ENCODE results near the gene PURB.

PURB gene

GRCh38 chr7:44898039-44898438 is 12.7 kb upstream of the PURB start:
- no peak for DNase-seq (ENCODE audit: low read depth, low spot score)
- no peak overlapping the region for H3K27ac ChIP-seq
- H3K36me3 ChIP-seq (ENCODE audit: insufficient read depth, low read length), result no peaks in the 10 kb centered on the region
- H3K4me3 ChIP-seq, result no peak overlapping the region
- no peaks in the 10 kb centered on the region for H3K9me3 ChIP-seq (ENCODE audit: low read depth, low read length)
- TF ChIP-seq FOXP2 (optimal IDR thresholded peaks at IDR 0.05; ENCODE audit: control extremely low read depth, extremely low read length, insufficient read depth) (no peak), POLR2AphosphoS5 (IDR thresholded peaks at IDR 0.05; ENCODE audit: borderline replicate concordance, low read depth, low read length) (no peak), EZH2 (IDR thresholded peaks at IDR 0.05) (no peak)
- no peak overlapping the region for H3K9ac ChIP-seq (ENCODE audit: insufficient read length)

- H3K9me3 ChIP-seq (ENCODE audit: low read depth, low read length), result no peaks in the 10 kb centered on the region
- H3K9ac ChIP-seq (ENCODE audit: insufficient read length), result no peak overlapping the region
- DNase-seq (ENCODE audit: low read depth, low spot score), result no peak
- no peak for TF ChIP-seq POLR2AphosphoS5 (IDR thresholded peaks at IDR 0.05; ENCODE audit: borderline replicate concordance, low read depth, low read length)
- no peaks in the 10 kb centered on the region for H3K36me3 ChIP-seq (ENCODE audit: insufficient read depth, low read length)
- H3K27ac ChIP-seq, result no peak overlapping the region
- H3K4me3 ChIP-seq, result no peak overlapping the region
These were observed 12.0 kb upstream of the PURB start for GRCh38 chr7:44897309-44897708.

GRCh38 chr7:44894888-44895580 is 9.7 kb upstream of the PURB start:
- no peak overlapping the region for H3K4me3 ChIP-seq
- H3K9ac ChIP-seq (ENCODE audit: insufficient read length), result no peak overlapping the region
- no peak overlapping the region for H3K27ac ChIP-seq
- no peak for DNase-seq (ENCODE audit: low read depth, low spot score)
- no peaks in the 10 kb centered on the region for H3K9me3 ChIP-seq (ENCODE audit: low read depth, low read length)
- TF ChIP-seq EZH2 (IDR thresholded peaks at IDR 0.05) (no peak), POLR2AphosphoS5 (IDR thresholded peaks at IDR 0.05; ENCODE audit: borderline replicate concordance, low read depth, low read length) (no peak), FOXP2 (optimal IDR thresholded peaks at IDR 0.05; ENCODE audit: control extremely low read depth, extremely low read length, insufficient read depth) (no peak)
- H3K36me3 ChIP-seq (ENCODE audit: insufficient read depth, low read length), result no peaks in the 10 kb centered on the region

GRCh38 chr7:44893710-44894234 is 8.4 kb upstream of the PURB start:
- Histone ChIP-seq H3K36me3 (ENCODE audit: insufficient read depth, low read length) (no peaks in the 10 kb centered on the region), H3K27ac (no peak overlapping the region)
- DNase-seq (ENCODE audit: low read depth, low spot score), result no peak

GRCh38 chr7:44891791-44892190 is 6.5 kb upstream of the PURB start:
- Histone ChIP-seq H3K4me3 (no peak overlapping the region), H3K36me3 (ENCODE audit: insufficient read depth, low read length) (no peaks in the 10 kb centered on the region), H3K27ac (no peak overlapping the region), H3K9me3 (ENCODE audit: low read depth, low read length) (no peaks in the 10 kb centered on the region), H3K9ac (ENCODE audit: insufficient read length) (no peak overlapping the region)
- no peak for DNase-seq (ENCODE audit: low read depth, low spot score)
- TF ChIP-seq POLR2AphosphoS5 (IDR thresholded peaks at IDR 0.05; ENCODE audit: borderline replicate concordance, low read depth, low read length), result no peak
- TF ChIP-seq EZH2 (IDR thresholded peaks at IDR 0.05), result no peak
- no peak for TF ChIP-seq FOXP2 (optimal IDR thresholded peaks at IDR 0.05; ENCODE audit: control extremely low read depth, extremely low read length, insufficient read depth)

More at GRCh38 chr7:44893710-44894234, 8.4 kb upstream of the PURB start:
- Histone ChIP-seq H3K9me3 (ENCODE audit: low read depth, low read length) (no peaks in the 10 kb centered on the region), H3K9ac (ENCODE audit: insufficient read length) (no peak overlapping the region), H3K4me3 (no peak overlapping the region)
- TF ChIP-seq EZH2 (IDR thresholded peaks at IDR 0.05) (no peak), FOXP2 (optimal IDR thresholded peaks at IDR 0.05; ENCODE audit: control extremely low read depth, extremely low read length, insufficient read depth) (no peak), POLR2AphosphoS5 (IDR thresholded peaks at IDR 0.05; ENCODE audit: borderline replicate concordance, low read depth, low read length) (no peak)

- H3K27ac ChIP-seq, result no peak overlapping the region
- H3K36me3 ChIP-seq (ENCODE audit: insufficient read depth, low read length), result no peaks in the 10 kb centered on the region
- no peak overlapping the region for H3K4me3 ChIP-seq
- no peaks in the 10 kb centered on the region for H3K9me3 ChIP-seq (ENCODE audit: low read depth, low read length)
- TF ChIP-seq FOXP2 (optimal IDR thresholded peaks at IDR 0.05; ENCODE audit: control extremely low read depth, extremely low read length, insufficient read depth) (no peak), POLR2AphosphoS5 (IDR thresholded peaks at IDR 0.05; ENCODE audit: borderline replicate concordance, low read depth, low read length) (no peak), EZH2 (IDR thresholded peaks at IDR 0.05) (no peak)
- DNase-seq (ENCODE audit: low read depth, low spot score), result no peak
- H3K9ac ChIP-seq (ENCODE audit: insufficient read length), result no peak overlapping the region
These were observed 6.0 kb upstream of the PURB start for GRCh38 chr7:44891372-44891771.

- Histone ChIP-seq H3K9ac (ENCODE audit: insufficient read length) (no peak overlapping the region), H3K9me3 (ENCODE audit: low read depth, low read length) (no peaks in the 10 kb centered on the region), H3K27ac (no peak overlapping the region), H3K36me3 (ENCODE audit: insufficient read depth, low read length) (peaks cover 1% of the 10 kb centered on the region), H3K4me3 (no peak overlapping the region)
- no peak for TF ChIP-seq FOXP2 (optimal IDR thresholded peaks at IDR 0.05; ENCODE audit: control extremely low read depth, extremely low read length, insufficient read depth)
- no peak for TF ChIP-seq POLR2AphosphoS5 (IDR thresholded peaks at IDR 0.05; ENCODE audit: borderline replicate concordance, low read depth, low read length)
- TF ChIP-seq EZH2 (IDR thresholded peaks at IDR 0.05), result no peak
- no peak for DNase-seq (ENCODE audit: low read depth, low spot score)
These were observed 3.9 kb upstream of the PURB start for GRCh38 chr7:44889086-44889781.

- H3K4me3 ChIP-seq, result no peak overlapping the region
- no peak overlapping the region for H3K9ac ChIP-seq (ENCODE audit: insufficient read length)
- H3K9me3 ChIP-seq (ENCODE audit: low read depth, low read length), result no peaks in the 10 kb centered on the region
- peaks cover 20% of the 10 kb centered on the region for H3K36me3 ChIP-seq (ENCODE audit: insufficient read depth, low read length)
- no peak for TF ChIP-seq POLR2AphosphoS5 (IDR thresholded peaks at IDR 0.05; ENCODE audit: borderline replicate concordance, low read depth, low read length)
- TF ChIP-seq FOXP2 (optimal IDR thresholded peaks at IDR 0.05; ENCODE audit: control extremely low read depth, extremely low read length, insufficient read depth), result no peak
- no peak for TF ChIP-seq EZH2 (IDR thresholded peaks at IDR 0.05)
- H3K27ac ChIP-seq, result no peak overlapping the region
- no peak for DNase-seq (ENCODE audit: low read depth, low spot score)
These were observed 2.0 kb upstream of the PURB start for GRCh38 chr7:44887293-44887692.

All from SK-N-MC (cell line).